ENCODE results near the gene HNRNPDL.

The HNRNPDL gene

GRCh38 chr4:82381661-82382296 is 48.5 kb downstream of the HNRNPDL start:
- DNase-seq = no peak

GRCh38 chr4:82381235-82381634 is 49.0 kb downstream of the HNRNPDL start:
- no peak for DNase-seq

GRCh38 chr4:82380831-82381230 is 49.4 kb downstream of the HNRNPDL start:
- no peak for DNase-seq

DNA sequence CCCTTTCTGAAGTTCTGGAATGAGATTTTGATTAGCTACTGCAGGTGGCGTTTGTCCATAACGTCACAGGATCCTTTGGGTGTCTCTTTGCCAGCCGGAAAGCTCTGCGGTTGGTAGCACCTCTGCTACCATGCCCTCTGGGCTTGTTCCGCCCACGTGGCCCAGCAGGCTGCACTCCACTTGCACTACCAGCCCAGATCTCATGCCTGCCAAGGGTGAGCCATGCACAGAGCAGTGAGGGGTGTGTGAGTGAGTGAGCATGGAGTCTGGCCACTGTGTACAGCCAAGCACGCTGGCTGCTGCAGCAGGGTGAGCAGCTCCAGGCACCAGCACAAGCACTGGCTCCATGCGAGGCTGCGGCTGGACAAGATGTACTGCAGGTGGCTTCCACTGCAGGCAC is 49.9 kb downstream of the HNRNPDL start:
- DNase-seq = no peak

DNA sequence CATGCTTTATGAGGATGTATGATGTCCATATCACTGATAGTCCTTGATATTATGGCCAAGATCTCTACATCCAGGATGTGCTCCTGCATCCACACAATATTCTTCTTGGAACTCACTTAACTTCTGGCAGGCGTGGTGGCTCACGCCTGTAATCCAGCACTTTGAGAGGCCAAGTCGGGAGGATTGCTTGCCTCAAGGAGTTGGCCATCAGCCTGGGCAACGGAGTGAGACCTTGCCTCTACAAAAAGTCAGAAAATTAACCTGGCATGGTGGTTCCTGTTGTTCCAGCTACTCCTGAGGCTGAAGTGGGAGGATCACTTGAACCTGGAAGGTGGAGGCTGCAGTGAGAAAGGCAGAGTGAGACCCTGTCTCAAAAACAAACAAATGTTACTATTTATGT is 54.2 kb downstream of the HNRNPDL start:
- no peak for DNase-seq

GRCh38 chr4:82373816-82374625 is 56.2 kb downstream of the HNRNPDL start, which contains the start of gene HNRNPD:
HNRNPD (minus strand) TSS chr4:82373991; CDS start chr4:82373678, 313 bp downstream.
- peak; percentile 96 for DNase-seq

DNA sequence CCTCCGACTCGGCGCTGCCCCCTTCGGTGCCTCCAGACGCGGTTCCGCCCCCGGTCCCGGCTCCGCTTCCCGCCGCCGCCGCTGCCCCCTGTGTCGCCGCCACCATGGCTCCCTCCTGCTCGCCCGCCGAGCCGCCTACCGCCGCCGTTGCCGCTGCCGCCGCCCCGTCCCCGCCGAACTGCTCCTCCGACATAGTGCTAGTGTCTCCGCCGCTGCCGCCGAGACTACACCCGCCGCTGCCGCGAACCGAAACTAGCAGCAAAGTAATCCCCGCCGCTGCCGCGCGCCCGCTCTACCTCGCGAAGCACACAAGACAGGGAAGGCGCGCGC is 56.8 kb downstream of the HNRNPDL start:
- no peak for DNase-seq

Data from NCI-H2029 treated with DMSO at 0.1 percent for 48 hours (cell line).